ENCODE results near the gene CCSAP.

DNA sequence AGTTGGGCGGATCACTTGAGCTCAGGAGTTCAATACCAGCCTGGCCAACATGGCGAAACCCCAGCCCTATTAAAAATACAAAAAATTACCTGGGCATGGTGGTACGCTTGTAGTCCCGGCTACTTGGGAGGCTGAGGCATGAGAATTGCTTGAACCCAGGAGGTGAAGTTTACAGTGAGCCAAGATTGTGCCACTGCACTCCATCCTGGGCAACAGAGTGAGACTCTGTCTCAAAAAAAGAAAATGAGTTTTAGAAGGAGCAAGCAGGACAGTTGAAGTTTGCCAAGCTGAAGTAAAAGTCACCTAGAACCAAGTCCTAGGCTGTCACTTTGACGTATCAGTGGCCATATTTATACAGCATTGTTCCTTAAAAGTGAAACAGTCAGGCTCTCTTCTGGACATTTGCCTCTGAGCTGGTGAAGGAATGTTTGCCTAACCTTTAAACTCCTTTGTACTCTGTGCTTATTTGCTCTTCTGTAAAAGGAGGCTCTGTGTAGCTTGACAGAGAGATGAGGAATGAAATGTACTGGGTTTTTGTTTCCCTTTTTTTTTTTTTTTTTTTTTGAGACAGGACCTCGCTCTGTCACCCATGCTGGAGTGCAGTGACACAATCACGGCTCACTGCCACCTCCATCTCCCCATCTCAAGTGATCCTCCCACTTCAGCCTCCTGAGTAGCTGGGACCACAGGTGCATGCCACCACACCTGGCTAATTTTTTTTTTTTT is 69.2 kb downstream of the CCSAP start:
- TF ChIP-seq, protein P1, sequence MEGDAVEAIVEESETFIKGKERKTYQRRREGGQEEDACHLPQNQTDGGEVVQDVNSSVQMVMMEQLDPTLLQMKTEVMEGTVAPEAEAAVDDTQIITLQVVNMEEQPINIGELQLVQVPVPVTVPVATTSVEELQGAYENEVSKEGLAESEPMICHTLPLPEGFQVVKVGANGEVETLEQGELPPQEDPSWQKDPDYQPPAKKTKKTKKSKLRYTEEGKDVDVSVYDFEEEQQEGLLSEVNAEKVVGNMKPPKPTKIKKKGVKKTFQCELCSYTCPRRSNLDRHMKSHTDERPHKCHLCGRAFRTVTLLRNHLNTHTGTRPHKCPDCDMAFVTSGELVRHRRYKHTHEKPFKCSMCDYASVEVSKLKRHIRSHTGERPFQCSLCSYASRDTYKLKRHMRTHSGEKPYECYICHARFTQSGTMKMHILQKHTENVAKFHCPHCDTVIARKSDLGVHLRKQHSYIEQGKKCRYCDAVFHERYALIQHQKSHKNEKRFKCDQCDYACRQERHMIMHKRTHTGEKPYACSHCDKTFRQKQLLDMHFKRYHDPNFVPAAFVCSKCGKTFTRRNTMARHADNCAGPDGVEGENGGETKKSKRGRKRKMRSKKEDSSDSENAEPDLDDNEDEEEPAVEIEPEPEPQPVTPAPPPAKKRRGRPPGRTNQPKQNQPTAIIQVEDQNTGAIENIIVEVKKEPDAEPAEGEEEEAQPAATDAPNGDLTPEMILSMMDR (IDR thresholded peaks at IDR 0.05; ENCODE audit: low read depth, low read length), result no peak
- TF ChIP-seq POLR2A (IDR thresholded peaks at IDR 0.05; ENCODE audit: extremely low read depth, insufficient read length) (no peak), MYC (IDR thresholded peaks at IDR 0.05; ENCODE audit: low read depth, low read length) (no peak)
- TF ChIP-seq, protein P2, sequence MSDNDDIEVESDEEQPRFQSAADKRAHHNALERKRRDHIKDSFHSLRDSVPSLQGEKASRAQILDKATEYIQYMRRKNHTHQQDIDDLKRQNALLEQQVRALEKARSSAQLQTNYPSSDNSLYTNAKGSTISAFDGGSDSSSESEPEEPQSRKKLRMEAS (IDR thresholded peaks at IDR 0.05; ENCODE audit: low read depth, low read length), result no peak

Measured in NB4 (cell line).